IMR-90 (cell line): ENCODE results near the gene LDLRAD1. TPM values are rescaled to one million over a fixed set of nuclear protein-coding genes. Genes with fewer than 3 reads are reported as not detected.

Experiments
- ATAC-seq: fragments of 200-7000 bp; cut with Tn5 transposase; 2 replicates; pipeline ENCODE4 v1.9.1; 2020; ENCODE audit warnings: low read depth, mild to moderate bottlenecking, moderate library complexity
- BruUV-seq: library from RNA; stranded (reverse); fragments of 400-500 nt; replicated peaks from 2 replicates; lab custom pipeline; 2021; lab: Mats Ljungman, UMichigan
- CTCF ChIA-PET: fragments of 300-600 bp; formaldehyde crosslinking; extraction: SDS; loops from one replicate; lab custom pipeline; 2021; ENCODE audit warnings: antibody characterized with exemption; lab: Yijun Ruan, JAX
- POLR2A ChIA-PET: fragments of 300-600 bp; sonication (Branson Sonifier 250); formaldehyde crosslinking; loops from one replicate; lab custom pipeline; 2022; ENCODE audit warnings: antibody characterized with exemption; ENCODE audit not compliant: unreplicated experiment; lab: Charles Lee
- DNase-seq: peaks from one replicate; pipeline ENCODE4 v3.0.0; 2013
- H2AFZ ChIP-seq: replicated peaks from 2 replicates; pipeline ENCODE3; 2013; ENCODE audit warnings: low read length, mild to moderate bottlenecking; ENCODE audit not compliant: poor library complexity
- H2AK5ac ChIP-seq: 2 replicates; pipeline ENCODE4 v1.6.1; 2013; ENCODE audit warnings: low read depth, low read length, inconsistent platforms
- H2AK9ac ChIP-seq: replicated peaks from 2 replicates; pipeline ENCODE3; 2013; ENCODE audit warnings: mild to moderate bottlenecking, low read depth, low read length, moderate library complexity; ENCODE audit not compliant: poor library complexity
- H2BK120ac ChIP-seq: 2 replicates; pipeline ENCODE4 v1.6.1; 2013; ENCODE audit warnings: low read depth, low read length, inconsistent platforms
- H2BK15ac ChIP-seq: 3 replicates; pipeline ENCODE4 v1.6.1; 2013; ENCODE audit warnings: low read depth, low read length, inconsistent platforms
- H2BK20ac ChIP-seq: 2 replicates; pipeline ENCODE4 v1.6.1; 2013; ENCODE audit warnings: low read depth, mild to moderate bottlenecking, inconsistent platforms, low read length, moderate library complexity
- H2BK5ac ChIP-seq: 2 replicates; pipeline ENCODE4 v1.6.1; 2013; ENCODE audit warnings: mild to moderate bottlenecking, low read depth, low read length, inconsistent platforms; ENCODE audit not compliant: poor library complexity, severe bottlenecking
- H3K14ac ChIP-seq: replicated peaks from 2 replicates; pipeline ENCODE4 v1.6.1; 2013; ENCODE audit warnings: low read depth, low read length, inconsistent platforms
- H3K18ac ChIP-seq: 2 replicates; pipeline ENCODE4 v1.6.1; 2013; ENCODE audit warnings: low read depth, low read length, control low read depth
- H3K23ac ChIP-seq: 2 replicates; pipeline ENCODE4 v1.6.1; 2013; ENCODE audit warnings: low read depth, low read length, inconsistent platforms
- H3K27ac ChIP-seq: 2 replicates; pipeline ENCODE4 v1.5.1; 2013; ENCODE audit warnings: mild to moderate bottlenecking, control low read depth, low read length; ENCODE audit not compliant: insufficient read depth
- H3K27me3 ChIP-seq: 2 replicates; pipeline ENCODE4 v1.6.1; 2013; ENCODE audit warnings: low read length; ENCODE audit not compliant: control insufficient read depth, insufficient read depth
- H3K36me3 ChIP-seq: 2 replicates; pipeline ENCODE4 v1.6.1; 2013; ENCODE audit warnings: low read length, mixed read lengths; ENCODE audit not compliant: control insufficient read depth, insufficient read depth
- H3K4ac ChIP-seq: 2 replicates; pipeline ENCODE4 v1.6.1; 2013; ENCODE audit warnings: low read depth, low read length, inconsistent platforms
- H3K4me1 ChIP-seq: 2 replicates; pipeline ENCODE4 v1.6.1; 2013; ENCODE audit warnings: low read length, mixed read lengths; ENCODE audit not compliant: control insufficient read depth, insufficient read depth
- H3K4me2 ChIP-seq: 2 replicates; pipeline ENCODE4 v1.6.1; 2013; ENCODE audit warnings: low read depth, mild to moderate bottlenecking, control low read depth, low read length, moderate library complexity
- H3K4me3 ChIP-seq: 2 replicates; pipeline ENCODE4 v1.5.1; 2013; ENCODE audit warnings: low read depth, mild to moderate bottlenecking, control low read depth, low read length, moderate library complexity; ENCODE audit not compliant: insufficient read depth
- H3K56ac ChIP-seq: 2 replicates; pipeline ENCODE4 v1.6.1; 2013; ENCODE audit warnings: low read length, inconsistent platforms; ENCODE audit not compliant: insufficient read depth; ENCODE audit errors: extremely low read depth
- H3K79me1 ChIP-seq, 2 experiments: 2 replicates each; pipeline ENCODE4 v1.6.1; 2013; ENCODE audit warnings: low read length in 2 of 2, inconsistent platforms in 1 of 2, low read depth in 1 of 2
- H3K9ac ChIP-seq: 2 replicates; pipeline ENCODE4 v1.6.1; 2013; ENCODE audit warnings: low read depth, low read length, control low read depth
- H3K9me1 ChIP-seq: 2 replicates; pipeline ENCODE4 v1.6.1; 2013; ENCODE audit warnings: low read length, inconsistent platforms; ENCODE audit not compliant: insufficient read depth
- H3K9me3 ChIP-seq: 2 replicates; pipeline ENCODE4 v1.6.1; 2013; ENCODE audit warnings: low read length; ENCODE audit not compliant: control insufficient read depth, insufficient read depth
- H4K20me1 ChIP-seq: 2 replicates; pipeline ENCODE4 v1.6.1; 2013; ENCODE audit warnings: low read length, inconsistent platforms; ENCODE audit not compliant: insufficient read depth
- H4K5ac ChIP-seq: 2 replicates; pipeline ENCODE4 v1.6.1; 2013; ENCODE audit warnings: mild to moderate bottlenecking, low read depth, low read length, control low read depth
- H4K8ac ChIP-seq, 2 experiments: 2 replicates each; pipeline ENCODE4 v1.6.1; 2013; ENCODE audit warnings: low read depth in 2 of 2, low read length in 2 of 2, control low read depth in 1 of 2, inconsistent platforms in 1 of 2
- H4K91ac ChIP-seq: 2 replicates; pipeline ENCODE4 v1.6.1; 2013; ENCODE audit warnings: low read depth, low read length, inconsistent platforms; ENCODE audit not compliant: insufficient read depth
- FOS ChIP-seq: fragments of 150-350 bp; IDR thresholded peaks from 2 replicates; pipeline ENCODE4 v1.6.1; 2016; ENCODE audit warnings: low read depth, low read length
- MAZ ChIP-seq: IDR thresholded peaks from 2 replicates; pipeline ENCODE4 v1.6.1; 2012; ENCODE audit warnings: low read depth, mild to moderate bottlenecking, low read length, improper control_type of control experiment, moderate library complexity, borderline replicate concordance
- WGBS, 2 experiments: methylation state at CpG; one replicate each; pipeline versions ENCODE4 v1.1.5 to v1.1.7; 2013; ENCODE audit warnings: missing lambda C conversion rate in 2 of 2; ENCODE audit not compliant: insufficient read length in 1 of 2; ENCODE audit errors: extremely low coverage in 2 of 2; 5-methylcytosine and 5-hydroxymethylcytosine counted together
- dilution Hi-C: fragments of 300-500 bp; cut with HindIII; formaldehyde crosslinking; loops from one replicate; pipeline ENCODE4 v1.14.3; 2018; ENCODE audit warnings: low sequenced_read_pairs; ENCODE audit not compliant: unreplicated experiment
- in situ Hi-C: fragments of 300-500 bp; cut with MboI; formaldehyde crosslinking; loops from 3 replicates; pipeline ENCODE4 v1.14.3; 2019; ENCODE audit warnings: low sequenced_read_pairs, inconsistent platforms, mixed read lengths
- intact Hi-C: fragments of 100-400 bp; cut with micrococcal nuclease; formaldehyde crosslinking; loops from 2 replicates; pipeline ENCODE4 v1.10.0; 2022
- polyA plus RNA-seq, 3 experiments: library from polyadenylated mRNA; depleted of rRNA; stranded (reverse); fragments of >200 nt; gene quantifications; 2 replicates each; pipeline ENCODE4 v1.2.3, GENCODE V29; 2012; ENCODE audit warnings: low replicate concordance in 1 of 3
- total RNA-seq: library from RNA; depleted of rRNA; stranded (reverse); fragments of >200 nt; gene quantifications from 2 replicates; pipeline ENCODE4 v1.2.3, GENCODE V29; 2012
- TF ChIP-seq, protein P1 (sequence below): fragments of 150-350 bp; IDR thresholded peaks from 2 replicates; pipeline ENCODE4 v1.6.1; 2016; ENCODE audit warnings: low read depth, mild to moderate bottlenecking, low read length, moderate library complexity, borderline replicate concordance

The LDLRAD1 gene
- total and polyA plus RNA-seq, 2 of the 4 experiments (the other 2 are of a cell fraction), result not detected

DNA sequence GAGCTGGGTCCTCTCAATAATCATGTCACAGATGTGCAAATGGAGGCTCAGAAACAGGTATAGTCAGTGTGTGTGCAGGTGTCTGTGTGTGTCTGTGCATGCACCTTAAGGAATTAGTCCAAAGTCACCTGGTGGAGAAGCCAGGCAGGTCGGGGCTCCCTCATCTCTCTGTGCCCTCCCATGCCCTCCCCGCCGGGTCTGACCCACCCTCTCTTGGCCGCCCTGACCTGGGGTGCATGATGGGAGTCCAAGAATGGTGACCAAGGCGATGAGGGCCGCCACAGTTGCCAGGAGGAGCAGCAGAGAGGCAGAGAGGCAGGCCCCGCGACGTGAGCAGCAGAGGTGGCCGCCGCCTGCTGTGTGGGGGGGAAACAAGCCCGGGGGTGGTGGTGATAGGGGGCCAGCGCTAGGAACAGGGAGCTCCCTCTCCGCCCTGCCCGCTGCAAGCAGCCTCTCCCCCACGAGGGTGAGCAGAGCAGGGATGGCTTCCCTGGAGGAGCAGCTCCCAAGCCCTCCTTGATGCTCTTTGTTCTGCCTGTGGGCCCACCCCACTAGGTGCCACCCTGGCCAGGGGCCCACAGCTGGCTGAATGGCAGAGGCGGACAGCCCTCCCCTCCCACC lies 3.9 kb downstream of the LDLRAD1 start:
- Histone ChIP-seq H3K14ac (no peak overlapping the region), H3K56ac (no peak overlapping the region), H2BK15ac (no peak overlapping the region), H3K4ac (no peak overlapping the region), H3K27ac (no peak overlapping the region), H3K4me3 (no peak overlapping the region), H3K18ac (no peak overlapping the region), H3K9me3 (no peaks in the 10 kb centered on the region), H3K4me2 (no peak overlapping the region), H3K23ac (no peak overlapping the region), H4K5ac (no peak overlapping the region), H2BK20ac (no peak overlapping the region), H4K20me1 (0 out of 2 replicates have a peak, but pooled peaks cover 5% of the 10 kb centered on the region), H2AK9ac (no peak overlapping the region), H2AK5ac (no peak overlapping the region), H3K36me3 (no peaks in the 10 kb centered on the region), H4K91ac (no peak overlapping the region), H2BK120ac (no peak overlapping the region), H2BK5ac (no peak overlapping the region), H3K4me1 (peaks cover 3% of the 10 kb centered on the region; the same call in 1 of the 2 replicates), H3K9ac (no peak overlapping the region), H3K79me1 (no peaks in the 10 kb centered on the region), H3K9me1 (peaks cover 7% of the 10 kb centered on the region; the same call in 1 of the 2 replicates), H2AFZ (no peak overlapping the region), H4K8ac (no peak overlapping the region), H3K27me3 (peaks cover 70% of the 10 kb centered on the region)
- DNase-seq (no peak), ATAC-seq (no peak)
- intact Hi-C loops (no loop called here), dilution Hi-C loops (no loop called here), in situ Hi-C loops (no loop called here)
- TF ChIP-seq, protein P1, sequence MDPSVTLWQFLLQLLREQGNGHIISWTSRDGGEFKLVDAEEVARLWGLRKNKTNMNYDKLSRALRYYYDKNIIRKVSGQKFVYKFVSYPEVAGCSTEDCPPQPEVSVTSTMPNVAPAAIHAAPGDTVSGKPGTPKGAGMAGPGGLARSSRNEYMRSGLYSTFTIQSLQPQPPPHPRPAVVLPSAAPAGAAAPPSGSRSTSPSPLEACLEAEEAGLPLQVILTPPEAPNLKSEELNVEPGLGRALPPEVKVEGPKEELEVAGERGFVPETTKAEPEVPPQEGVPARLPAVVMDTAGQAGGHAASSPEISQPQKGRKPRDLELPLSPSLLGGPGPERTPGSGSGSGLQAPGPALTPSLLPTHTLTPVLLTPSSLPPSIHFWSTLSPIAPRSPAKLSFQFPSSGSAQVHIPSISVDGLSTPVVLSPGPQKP, result no peak
- TF ChIP-seq MAZ (no peak), FOS (no peak)
- ChIA-PET CTCF (no interaction called here), POLR2A (no interaction called here)
- no TSS peak for BruUV-seq
- WGBS, 2 experiments, result 43% methylated on average over 3 of the region's 17 CpGs; no CpG with 5 or more reads in 1 of the 2 experiments
